Stimulated activated naive B cell treated with anti-CD40 and anti-IgM and Interleukin-4, amounts not matched to agents 10 μg/mL and 1 μg/mL and 100 μg/mL, for 72 hours (primary cell): Measurements from ENCODE around the gene PDGFC.

Experiments used
- ATAC-seq, 2 donors: fragments of 150-1000 bp; cut with Tn5 transposase; replicated peaks; 2 replicates each; pipeline ENCODE4 v1.10.0; 2021; ENCODE audit warnings: moderate library complexity in 1 of 2
- DNase-seq: peaks from one replicate; pipeline ENCODE4 v3.0.0; 2021
- H3K27ac Mint-ChIP-seq: one replicate; pipeline ENCODE4 v1.8.0; 2022; ENCODE audit warnings: mild to moderate bottlenecking, mixed read lengths
- H3K27me3 Mint-ChIP-seq, 2 donors: one replicate each; pipeline ENCODE4 v1.8.0; 2022; ENCODE audit warnings: mixed read lengths in 2 of 2
- H3K36me3 Mint-ChIP-seq, 2 donors: one replicate each; pipeline ENCODE4 v1.8.0; 2022; ENCODE audit warnings: mixed read lengths in 2 of 2, mild to moderate bottlenecking in 1 of 2
- H3K4me1 Mint-ChIP-seq, 2 donors: one replicate each; pipeline ENCODE4 v1.8.0; 2022; ENCODE audit warnings: mixed read lengths in 2 of 2, mild to moderate bottlenecking in 1 of 2
- H3K4me3 Mint-ChIP-seq, 2 donors: one replicate each; pipeline ENCODE4 v1.8.0; 2022; ENCODE audit warnings: mild to moderate bottlenecking in 2 of 2, mixed read lengths in 2 of 2, moderate library complexity in 1 of 2
- H3K9me3 Mint-ChIP-seq, 2 donors: one replicate each; pipeline ENCODE4 v1.8.0; 2022; ENCODE audit warnings: mixed read lengths in 2 of 2, mild to moderate bottlenecking in 1 of 2

Gene PDGFC

GRCh38 chr4:156929386-156930105 is 42.1 kb downstream of the PDGFC start:
- no peaks in the 10 kb centered on the region for H3K27me3 Mint-ChIP-seq
- no peaks in the 10 kb centered on the region for H3K4me1 Mint-ChIP-seq
- ATAC-seq (no peak), DNase-seq (no peak)
- no peak overlapping the region for H3K27ac Mint-ChIP-seq
- H3K9me3 Mint-ChIP-seq: peaks cover 4 to 10% of the 10 kb centered on the region in 2 donors
- H3K4me3 Mint-ChIP-seq: no peak overlapping the region
- H3K36me3 Mint-ChIP-seq: no peaks in the 10 kb centered on the region

- Mint-ChIP-seq H3K27me3 (no peaks in the 10 kb centered on the region), H3K36me3 (no peaks in the 10 kb centered on the region), H3K4me1 (no peaks in the 10 kb centered on the region), H3K9me3 (peaks cover 4 to 8% of the 10 kb centered on the region in 2 donors), H3K27ac (no peak overlapping the region), H3K4me3 (no peak overlapping the region)
- no peak for ATAC-seq
- DNase-seq: no peak
These were observed 46.8 kb downstream of the PDGFC start for GRCh38 chr4:156924774-156925315.

GRCh38 chr4:156923525-156923924 is 48.1 kb downstream of the PDGFC start:
- H3K9me3 Mint-ChIP-seq: peaks cover 4 to 8% of the 10 kb centered on the region in 2 donors

GRCh38 chr4:156915221-156915620 is 56.4 kb downstream of the PDGFC start:
- Mint-ChIP-seq H3K4me3 (no peak overlapping the region), H3K36me3 (no peaks in the 10 kb centered on the region), H3K27ac (no peak overlapping the region), H3K4me1 (no peaks in the 10 kb centered on the region), H3K9me3 (peaks cover 0 to 2% of the 10 kb centered on the region in 2 donors), H3K27me3 (no peaks in the 10 kb centered on the region)
- DNase-seq: no peak
- no peak for ATAC-seq

More at GRCh38 chr4:156923525-156923924, 48.1 kb downstream of the PDGFC start:
- no peak for ATAC-seq
- H3K36me3 Mint-ChIP-seq: no peaks in the 10 kb centered on the region
- no peak for DNase-seq
- no peak overlapping the region for H3K27ac Mint-ChIP-seq
- H3K27me3 Mint-ChIP-seq: no peaks in the 10 kb centered on the region
- no peaks in the 10 kb centered on the region for H3K4me1 Mint-ChIP-seq
- no peak overlapping the region for H3K4me3 Mint-ChIP-seq

- Mint-ChIP-seq H3K27ac (no peak overlapping the region), H3K9me3 (peaks cover 0 to 2% of the 10 kb centered on the region in 2 donors), H3K27me3 (no peaks in the 10 kb centered on the region), H3K4me1 (no peaks in the 10 kb centered on the region), H3K36me3 (no peaks in the 10 kb centered on the region), H3K4me3 (no peak overlapping the region)
- ATAC-seq (no peak), DNase-seq (no peak)
These were observed 58.4 kb downstream of the PDGFC start for GRCh38 chr4:156913234-156913633.

GRCh38 chr4:156909010-156909409 is 62.6 kb downstream of the PDGFC start:
- H3K27ac Mint-ChIP-seq: no peak overlapping the region

GRCh38 chr4:156906325-156906724 is 65.3 kb downstream of the PDGFC start:
- no peaks in the 10 kb centered on the region for H3K4me1 Mint-ChIP-seq
- H3K9me3 Mint-ChIP-seq: no peaks in the 10 kb centered on the region
- H3K27ac Mint-ChIP-seq: no peak overlapping the region
- no peak for DNase-seq
- H3K36me3 Mint-ChIP-seq: no peaks in the 10 kb centered on the region
- H3K4me3 Mint-ChIP-seq: no peak overlapping the region
- no peaks in the 10 kb centered on the region for H3K27me3 Mint-ChIP-seq
- ATAC-seq: no peak

More at GRCh38 chr4:156909010-156909409, 62.6 kb downstream of the PDGFC start:
- Mint-ChIP-seq H3K9me3 (peaks cover 0 to 2% of the 10 kb centered on the region in 2 donors), H3K4me3 (no peak overlapping the region), H3K27me3 (no peaks in the 10 kb centered on the region), H3K4me1 (no peaks in the 10 kb centered on the region), H3K36me3 (no peaks in the 10 kb centered on the region)
- ATAC-seq (no peak), DNase-seq (no peak)

- no peak overlapping the region for H3K4me3 Mint-ChIP-seq
- ATAC-seq (no peak), DNase-seq (no peak)
- H3K36me3 Mint-ChIP-seq: no peaks in the 10 kb centered on the region
- H3K27me3 Mint-ChIP-seq: no peaks in the 10 kb centered on the region
- no peaks in the 10 kb centered on the region for H3K4me1 Mint-ChIP-seq
- H3K9me3 Mint-ChIP-seq: no peaks in the 10 kb centered on the region
- H3K27ac Mint-ChIP-seq: no peak overlapping the region
These were observed 69.7 kb downstream of the PDGFC start for GRCh38 chr4:156901871-156902270.

GRCh38 chr4:156898373-156899117 is 73.1 kb downstream of the PDGFC start:
- Mint-ChIP-seq H3K4me3 (no peak overlapping the region), H3K9me3 (no peaks in the 10 kb centered on the region), H3K27me3 (no peaks in the 10 kb centered on the region), H3K36me3 (no peaks in the 10 kb centered on the region), H3K27ac (no peak overlapping the region), H3K4me1 (no peaks in the 10 kb centered on the region)
- DNase-seq (no peak), ATAC-seq (no peak)

GRCh38 chr4:156896527-156896926 is 75.1 kb downstream of the PDGFC start:
- H3K27me3 Mint-ChIP-seq: no peaks in the 10 kb centered on the region

GRCh38 chr4:156894234-156894633 is 77.4 kb downstream of the PDGFC start:
- no peaks in the 10 kb centered on the region for H3K27me3 Mint-ChIP-seq
- no peaks in the 10 kb centered on the region for H3K4me1 Mint-ChIP-seq
- no peak for DNase-seq
- no peak overlapping the region for H3K4me3 Mint-ChIP-seq
- no peak for ATAC-seq
- no peaks in the 10 kb centered on the region for H3K36me3 Mint-ChIP-seq
- H3K27ac Mint-ChIP-seq: no peak overlapping the region
- H3K9me3 Mint-ChIP-seq: no peaks in the 10 kb centered on the region

More at GRCh38 chr4:156896527-156896926, 75.1 kb downstream of the PDGFC start:
- H3K36me3 Mint-ChIP-seq: no peaks in the 10 kb centered on the region
- H3K9me3 Mint-ChIP-seq: no peaks in the 10 kb centered on the region
- ATAC-seq (no peak), DNase-seq (no peak)
- no peaks in the 10 kb centered on the region for H3K4me1 Mint-ChIP-seq
- H3K4me3 Mint-ChIP-seq: no peak overlapping the region
- no peak overlapping the region for H3K27ac Mint-ChIP-seq

- DNase-seq (no peak), ATAC-seq (no peak)
- H3K27me3 Mint-ChIP-seq: no peaks in the 10 kb centered on the region
- no peaks in the 10 kb centered on the region for H3K36me3 Mint-ChIP-seq
- no peak overlapping the region for H3K27ac Mint-ChIP-seq
- no peaks in the 10 kb centered on the region for H3K4me1 Mint-ChIP-seq
- H3K4me3 Mint-ChIP-seq: no peak overlapping the region
- H3K9me3 Mint-ChIP-seq: no peaks in the 10 kb centered on the region
These were observed 78.8 kb downstream of the PDGFC start for GRCh38 chr4:156892805-156893204.

GRCh38 chr4:156889616-156890594 is 81.7 kb downstream of the PDGFC start:
- no peaks in the 10 kb centered on the region for H3K4me1 Mint-ChIP-seq
- peaks cover 0 to 3% of the 10 kb centered on the region in 2 donors for H3K9me3 Mint-ChIP-seq
- ATAC-seq: no peak
- H3K36me3 Mint-ChIP-seq: no peaks in the 10 kb centered on the region
- no peak for DNase-seq
- no peaks in the 10 kb centered on the region for H3K27me3 Mint-ChIP-seq
- no peak overlapping the region for H3K4me3 Mint-ChIP-seq
- H3K27ac Mint-ChIP-seq: no peak overlapping the region

GRCh38 chr4:156888762-156889161 is 82.8 kb downstream of the PDGFC start:
- H3K9me3 Mint-ChIP-seq: peaks cover 0 to 3% of the 10 kb centered on the region in 2 donors
- ATAC-seq: no peak
- no peak for DNase-seq
- no peaks in the 10 kb centered on the region for H3K27me3 Mint-ChIP-seq
- H3K4me3 Mint-ChIP-seq: no peak overlapping the region
- no peak overlapping the region for H3K27ac Mint-ChIP-seq
- no peaks in the 10 kb centered on the region for H3K4me1 Mint-ChIP-seq
- H3K36me3 Mint-ChIP-seq: no peaks in the 10 kb centered on the region
